Activated CD4-positive, alpha-beta T cell treated with anti-CD3 and anti-CD28 coated beads, Interleukin-2, amount 50 U/mL, for 48 hours (primary cell): Measurements from ENCODE around the gene TOR4A.

Source experiments
- DNase-seq, 2 experiments: peaks; one replicate each; pipeline ENCODE4 v3.0.0-alpha.2; 2020

The TOR4A gene

GRCh38 chr9:137277329-137278041 lies at the start of gene TOR4A:
TOR4A (plus strand) TSS chr9:137277726; CDS start chr9:137278690, 964 bp downstream.
- DNase-seq = peak; percentile 53 to 63

- DNase-seq = no peak
Observed at GRCh38 chr9:137227853-137228505, 49.5 kb upstream of the TOR4A start.

- no peak for DNase-seq
Observed at GRCh38 chr9:137228506-137228967, 49.0 kb upstream of the TOR4A start.

- no peak for DNase-seq
Observed at GRCh38 chr9:137228968-137229896, 48.3 kb upstream of the TOR4A start.

GRCh38 chr9:137229903-137230704 lies 47.4 kb upstream of the TOR4A start:
- no peak for DNase-seq

- DNase-seq = no peak
Observed at GRCh38 chr9:137230705-137231371, 46.7 kb upstream of the TOR4A start, which contains the start of gene SLC34A3. SLC34A3 (plus strand) TSS chr9:137230901; CDS start chr9:137231703, 802 bp downstream.

GRCh38 chr9:137231372-137232039 lies 46.0 kb upstream of the TOR4A start:
- DNase-seq = no peak

GRCh38 chr9:137232101-137232500 lies 45.4 kb upstream of the TOR4A start:
- DNase-seq = no peak

- DNase-seq = no peak
Observed at GRCh38 chr9:137232510-137232909, 45.0 kb upstream of the TOR4A start.

- no peak for DNase-seq
Observed at GRCh38 chr9:137233143-137233980, 44.2 kb upstream of the TOR4A start.

- no peak for DNase-seq
Observed at GRCh38 chr9:137234055-137234697, 43.4 kb upstream of the TOR4A start.

GRCh38 chr9:137234758-137235423 lies 42.6 kb upstream of the TOR4A start:
- no peak for DNase-seq

- no peak for DNase-seq
Observed at GRCh38 chr9:137235424-137236237, 41.9 kb upstream of the TOR4A start.

- peak; percentile 95 for DNase-seq
Observed at GRCh38 chr9:137236238-137236935, 41.1 kb upstream of the TOR4A start.

GRCh38 chr9:137236936-137237421 lies 40.5 kb upstream of the TOR4A start:
- no peak for DNase-seq

- no peak for DNase-seq
Observed at GRCh38 chr9:137237759-137238726, 39.5 kb upstream of the TOR4A start.
